Endodermal cell (in vitro differentiated cells): Measurements from ENCODE around the gene GRAP2. TPM values are rescaled to one million over a fixed set of nuclear protein-coding genes. Genes with fewer than 3 reads are reported as not detected.
"Not testable (repeated sequence)": the region's sequence is repeated elsewhere in the genome, so short reads cannot be mapped to it uniquely, and the experiment has no call there.

Experiments
- DNase-seq: peaks from one replicate; pipeline ENCODE4 v3.0.0-alpha.2; 2017
- H3K27ac ChIP-seq: 2 replicates; pipeline ENCODE4 v1.5.1; 2013; ENCODE audit warnings: mild to moderate bottlenecking, low read depth, low read length, moderate library complexity
- H3K27me3 ChIP-seq: 2 replicates; pipeline ENCODE4 v1.6.1; 2013; ENCODE audit warnings: mild to moderate bottlenecking, low read length, moderate library complexity; ENCODE audit not compliant: insufficient read depth, control insufficient read depth, poor library complexity, severe bottlenecking
- H3K36me3 ChIP-seq: 2 replicates; pipeline ENCODE4 v1.7.0; 2013; ENCODE audit warnings: mild to moderate bottlenecking, low read length, moderate library complexity; ENCODE audit not compliant: control insufficient read depth, insufficient read depth
- H3K4me1 ChIP-seq: one replicate; pipeline ENCODE4 v1.7.0; 2013; ENCODE audit warnings: low read length; ENCODE audit not compliant: control insufficient read depth, insufficient read depth
- H3K4me3 ChIP-seq: 2 replicates; pipeline ENCODE4 v1.5.1; 2013; ENCODE audit warnings: mild to moderate bottlenecking, low read length, moderate library complexity
- H3K9ac ChIP-seq: 2 replicates; pipeline ENCODE4 v1.6.1; 2013; ENCODE audit warnings: mild to moderate bottlenecking, low read length, moderate library complexity; ENCODE audit not compliant: poor library complexity, severe bottlenecking; ENCODE audit errors: extremely low read depth
- H3K9me3 ChIP-seq: 2 replicates; pipeline ENCODE4 v1.6.1; 2013; ENCODE audit warnings: mild to moderate bottlenecking, low read length, moderate library complexity; ENCODE audit not compliant: control insufficient read depth
- H3K27ac Mint-ChIP-seq: 2 replicates; pipeline ENCODE4 v1.8.0; 2020; ENCODE audit warnings: mixed read lengths
- H3K27me3 Mint-ChIP-seq: 2 replicates; pipeline ENCODE4 v1.8.0; 2021; ENCODE audit warnings: mild to moderate bottlenecking, mixed read lengths; ENCODE audit not compliant: insufficient read depth
- H3K36me3 Mint-ChIP-seq: 2 replicates; pipeline ENCODE4 v1.8.0; 2020; ENCODE audit warnings: low read depth, mixed read lengths
- H3K4me1 Mint-ChIP-seq: 2 replicates; pipeline ENCODE4 v1.8.0; 2020; ENCODE audit warnings: mixed read lengths
- H3K4me3 Mint-ChIP-seq: 2 replicates; pipeline ENCODE4 v1.8.0; 2020; ENCODE audit warnings: mild to moderate bottlenecking, moderate library complexity, mixed read lengths
- H3K9me3 Mint-ChIP-seq: 2 replicates; pipeline ENCODE4 v1.8.0; 2020; ENCODE audit warnings: mild to moderate bottlenecking, mixed read lengths
- CTCF ChIP-seq: fragments of 200-600 bp; sonication (generic); conservative IDR thresholded peaks from 2 replicates; pipeline ENCODE4 v1.5.0; 2021; ENCODE audit warnings: antibody characterized with exemption, mild to moderate bottlenecking
- WGBS, 2 experiments: methylation state at CpG; one replicate each; pipeline versions ENCODE4 v1.1.5 to v1.1.7; 2013; ENCODE audit warnings: missing lambda C conversion rate in 2 of 2, mixed read lengths in 1 of 2; ENCODE audit not compliant: insufficient coverage in 1 of 2, insufficient read length in 1 of 2; 5-methylcytosine and 5-hydroxymethylcytosine counted together
- total RNA-seq, 2 donors: library from RNA; stranded (reverse); fragmentation: NEBNext Ultra II Directional in 1 of 2; extraction: Animal tissue kit (Norgen Biotek cat#: 25700) in 1 of 2; gene quantifications; 2 replicates in 1 of 2; 3 replicates in 1 of 2; pipeline ENCODE4 v1.2.1, GENCODE V29; 2021

The GRAP2 gene
- total RNA-seq, 2 donors from 2014 or later = 0.11 to 0.92 TPM

- no peak for DNase-seq
Observed at GRCh38 chr22:39871008-39871798, 29.7 kb upstream of the GRAP2 start.

GRCh38 chr22:39872548-39872947 is 28.3 kb upstream of the GRAP2 start:
- Histone ChIP-seq H3K4me3 (no peak overlapping the region), H3K27ac (no peak overlapping the region), H3K36me3 (no peaks in the 10 kb centered on the region), H3K4me1 (no peaks in the 10 kb centered on the region), H3K27me3 (no peaks in the 10 kb centered on the region), H3K9ac (no peak overlapping the region), H3K9me3 (no peaks in the 10 kb centered on the region)
- 92 to 100% methylated on average over 1 of the region's 1 CpG for whole genome bisulfite sequencing, 2 experiments
- no peak for DNase-seq
- no peaks in the 10 kb centered on the region for H3K27me3 Mint-ChIP-seq
- no peak overlapping the region for H3K27ac Mint-ChIP-seq
- TF ChIP-seq CTCF = no peak
- H3K4me1 Mint-ChIP-seq = no peaks in the 10 kb centered on the region
- H3K9me3 Mint-ChIP-seq = no peaks in the 10 kb centered on the region
- no peak overlapping the region for H3K4me3 Mint-ChIP-seq
- no peaks in the 10 kb centered on the region for H3K36me3 Mint-ChIP-seq

More at GRCh38 chr22:39871008-39871798, 29.7 kb upstream of the GRAP2 start:
- Mint-ChIP-seq H3K4me1 (no peaks in the 10 kb centered on the region), H3K27me3 (peaks cover 4% of the 10 kb centered on the region), H3K9me3 (no peaks in the 10 kb centered on the region), H3K27ac (no peak overlapping the region), H3K4me3 (no peak overlapping the region), H3K36me3 (no peaks in the 10 kb centered on the region)
- TF ChIP-seq CTCF = no peak
- Histone ChIP-seq H3K27ac (no peak overlapping the region), H3K4me1 (no peaks in the 10 kb centered on the region), H3K9ac (no peak overlapping the region), H3K9me3 (no peaks in the 10 kb centered on the region), H3K4me3 (no peak overlapping the region), H3K36me3 (no peaks in the 10 kb centered on the region), H3K27me3 (no peaks in the 10 kb centered on the region)
- WGBS, 2 experiments = 39 to 55% methylated on average over 2 of the region's 5 CpGs

DNA sequence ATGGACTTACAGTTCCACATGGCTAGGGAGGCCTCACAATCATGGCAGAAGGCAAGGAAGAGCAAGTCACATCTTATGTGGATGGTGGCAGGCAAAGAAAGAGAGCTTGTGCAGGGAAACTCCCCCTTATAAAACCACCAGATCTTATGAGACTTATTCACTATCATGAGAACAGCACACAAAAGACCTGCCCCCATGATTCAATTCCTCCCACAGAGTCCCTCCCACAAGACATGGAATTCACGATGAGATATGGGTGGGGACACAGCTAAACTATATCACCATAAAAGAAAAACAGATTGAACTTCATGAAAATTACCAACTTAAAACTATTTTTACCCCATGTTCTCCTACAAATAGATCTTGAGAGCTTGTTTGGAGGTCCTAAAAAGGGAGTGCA is 26.9 kb upstream of the GRAP2 start:
- Histone ChIP-seq H3K27ac (no peak overlapping the region), H3K9me3 (no peaks in the 10 kb centered on the region), H3K9ac (no peak overlapping the region), H3K36me3 (no peaks in the 10 kb centered on the region), H3K27me3 (no peaks in the 10 kb centered on the region), H3K4me3 (no peak overlapping the region), H3K4me1 (no peaks in the 10 kb centered on the region)
- 83 to 92% methylated on average over 1 of the region's 1 CpG for WGBS, 2 experiments
- Mint-ChIP-seq H3K4me3 (no peak overlapping the region), H3K36me3 (no peaks in the 10 kb centered on the region), H3K27ac (no peak overlapping the region), H3K4me1 (no peaks in the 10 kb centered on the region), H3K27me3 (no peaks in the 10 kb centered on the region), H3K9me3 (no peaks in the 10 kb centered on the region)
- DNase-seq = no peak
- TF ChIP-seq CTCF = no peak

DNA sequence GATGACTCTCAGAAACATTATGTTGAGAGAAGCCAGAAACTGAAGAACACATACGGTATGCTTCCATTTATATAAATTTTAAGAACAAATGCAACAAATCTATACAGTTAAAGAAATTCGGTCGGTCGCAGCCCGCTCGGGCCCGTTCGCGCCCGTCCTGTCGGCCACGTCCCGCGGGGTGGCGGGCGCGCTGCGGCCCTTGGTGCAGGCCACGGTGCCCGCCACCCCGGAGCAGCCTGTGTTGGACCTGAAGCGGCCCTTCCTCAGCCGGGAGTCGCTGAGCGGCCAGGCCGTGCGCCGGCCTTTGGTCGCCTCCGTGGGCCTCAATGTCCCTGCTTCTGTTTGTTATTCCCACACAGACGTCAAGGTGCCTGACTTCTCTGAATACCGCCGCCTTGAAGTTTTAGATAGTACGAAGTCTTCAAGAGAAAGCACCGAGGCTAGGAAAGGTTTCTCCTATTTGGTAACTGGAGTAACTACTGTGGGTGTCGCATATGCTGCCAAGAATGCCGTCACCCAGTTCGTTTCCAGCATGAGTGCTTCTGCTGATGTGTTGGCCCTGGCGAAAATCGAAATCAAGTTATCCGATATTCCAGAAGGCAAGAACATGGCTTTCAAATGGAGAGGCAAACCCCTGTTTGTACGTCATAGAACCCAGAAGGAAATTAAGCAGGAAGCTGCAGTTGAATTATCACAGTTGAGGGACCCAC is 25.6 kb upstream of the GRAP2 start:
- not testable (repeated sequence) for H3K27me3 Mint-ChIP-seq, H3K4me1 ChIP-seq, H3K9me3 Mint-ChIP-seq, H3K27ac Mint-ChIP-seq, H3K4me3 ChIP-seq, H3K9me3 ChIP-seq, H3K27me3 ChIP-seq, H3K4me1 Mint-ChIP-seq, H3K36me3 ChIP-seq, H3K9ac ChIP-seq, H3K27ac ChIP-seq, DNase-seq, H3K36me3 Mint-ChIP-seq, H3K4me3 Mint-ChIP-seq
- 90 to 98% methylated on average over 9 to 17 of the region's 42 CpGs for WGBS, 2 experiments
